Spleen (tissue), 7 donors: ENCODE data around the gene STK24.

ENCODE experiments used
- POLR2AphosphoS5 ChIP-seq, 3 donors: sonication (generic); formaldehyde crosslinking; IDR thresholded peaks; one replicate each; pipeline ENCODE4 v1.5.1; 2017; ENCODE audit warnings: antibody characterized with exemption in 3 of 3
- TF ChIP-seq, protein P1 (sequence below), 11 experiments: fragments of 200-600 bp in 7 of 11; fragments of 450-650 bp in 4 of 11; sonication (generic) in 4 of 11; IDR thresholded peaks in 8 of 11; conservative IDR thresholded peaks in 3 of 11; 1 replicate in 7 of 11; 2 replicates in 4 of 11; pipeline versions ENCODE4 v1.4.0 to v1.8.0; 2016 to 2021; ENCODE audit warnings: antibody characterized with exemption in 11 of 11, inconsistent platforms in 4 of 11, mild to moderate bottlenecking in 1 of 11
- donor health status: DM: no; HTN: no; CAD: no; lungs with moderate emphysema.
- donor health status: DM: no; HTN: no; CAD: no.
- donor health status: DM: no; HTN: no; CAD: no.

DNA sequence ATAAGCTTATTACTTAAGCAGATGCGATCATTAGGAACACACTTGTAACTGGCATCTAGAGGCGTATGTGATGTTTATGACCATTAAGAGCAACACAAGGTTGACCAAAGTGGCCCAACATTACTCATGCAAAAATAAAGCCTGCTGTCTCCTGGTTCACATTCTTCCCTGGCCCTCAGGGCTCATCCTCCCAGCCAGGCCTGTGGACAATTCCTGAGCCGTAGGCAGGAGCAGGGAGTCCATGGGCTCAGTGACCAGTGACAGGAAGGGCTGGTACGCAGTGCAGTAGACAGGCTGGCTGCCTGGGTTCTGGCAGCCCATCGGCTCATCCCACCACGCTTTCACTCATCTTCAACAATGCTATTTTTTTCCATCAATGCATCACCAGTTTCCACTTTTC, 106.0 kb downstream of the STK24 start:
- TF ChIP-seq, protein P1, sequence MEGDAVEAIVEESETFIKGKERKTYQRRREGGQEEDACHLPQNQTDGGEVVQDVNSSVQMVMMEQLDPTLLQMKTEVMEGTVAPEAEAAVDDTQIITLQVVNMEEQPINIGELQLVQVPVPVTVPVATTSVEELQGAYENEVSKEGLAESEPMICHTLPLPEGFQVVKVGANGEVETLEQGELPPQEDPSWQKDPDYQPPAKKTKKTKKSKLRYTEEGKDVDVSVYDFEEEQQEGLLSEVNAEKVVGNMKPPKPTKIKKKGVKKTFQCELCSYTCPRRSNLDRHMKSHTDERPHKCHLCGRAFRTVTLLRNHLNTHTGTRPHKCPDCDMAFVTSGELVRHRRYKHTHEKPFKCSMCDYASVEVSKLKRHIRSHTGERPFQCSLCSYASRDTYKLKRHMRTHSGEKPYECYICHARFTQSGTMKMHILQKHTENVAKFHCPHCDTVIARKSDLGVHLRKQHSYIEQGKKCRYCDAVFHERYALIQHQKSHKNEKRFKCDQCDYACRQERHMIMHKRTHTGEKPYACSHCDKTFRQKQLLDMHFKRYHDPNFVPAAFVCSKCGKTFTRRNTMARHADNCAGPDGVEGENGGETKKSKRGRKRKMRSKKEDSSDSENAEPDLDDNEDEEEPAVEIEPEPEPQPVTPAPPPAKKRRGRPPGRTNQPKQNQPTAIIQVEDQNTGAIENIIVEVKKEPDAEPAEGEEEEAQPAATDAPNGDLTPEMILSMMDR (IDR thresholded peaks at IDR 0.05 in 8 of 11, conservative IDR thresholded peaks at IDR 0.05 in 3 of 11) = no peak
- TF ChIP-seq POLR2AphosphoS5 (IDR thresholded peaks at IDR 0.05) = peak in 1 of 3 donors; percentile 31
